Tibial nerve (tissue), 3 donors: Measurements from ENCODE around the gene MTHFD1L.

Experiments used
- CTCF ChIP-seq, 5 experiments: fragments of 200-600 bp in 3 of 5; fragments of 450-650 bp in 2 of 5; sonication (generic) in 3 of 5; IDR thresholded peaks; one replicate each; pipeline ENCODE4 v1.5.1; 2016 to 2019; ENCODE audit warnings: antibody characterized with exemption in 5 of 5, mild to moderate bottlenecking in 3 of 5, moderate library complexity in 2 of 5
- POLR2A ChIP-seq, 2 donors: fragments of 450-650 bp; IDR thresholded peaks; one replicate each; pipeline ENCODE4 v1.6.1; 2017; ENCODE audit warnings: antibody characterized with exemption in 2 of 2, mild to moderate bottlenecking in 2 of 2, moderate library complexity in 2 of 2

GRCh38 chr6:151022492-151022891, 157.0 kb downstream of the MTHFD1L start:
- TF ChIP-seq CTCF (IDR thresholded peaks at IDR 0.05) (no peak), POLR2A (IDR thresholded peaks at IDR 0.05) (no peak)
